ENCODE results near the gene MRC1.

- no peak for TF ChIP-seq CTCF (conservative IDR thresholded peaks at IDR 0.05)
- TF ChIP-seq EZH2 (IDR thresholded peaks at IDR 0.05; ENCODE audit: low read depth), result no peak
Observed at GRCh38 chr10:17765602-17766001, 43.5 kb upstream of the MRC1 start.
